Measurements from ENCODE around the gene SYCE3.

The SYCE3 gene

DNA sequence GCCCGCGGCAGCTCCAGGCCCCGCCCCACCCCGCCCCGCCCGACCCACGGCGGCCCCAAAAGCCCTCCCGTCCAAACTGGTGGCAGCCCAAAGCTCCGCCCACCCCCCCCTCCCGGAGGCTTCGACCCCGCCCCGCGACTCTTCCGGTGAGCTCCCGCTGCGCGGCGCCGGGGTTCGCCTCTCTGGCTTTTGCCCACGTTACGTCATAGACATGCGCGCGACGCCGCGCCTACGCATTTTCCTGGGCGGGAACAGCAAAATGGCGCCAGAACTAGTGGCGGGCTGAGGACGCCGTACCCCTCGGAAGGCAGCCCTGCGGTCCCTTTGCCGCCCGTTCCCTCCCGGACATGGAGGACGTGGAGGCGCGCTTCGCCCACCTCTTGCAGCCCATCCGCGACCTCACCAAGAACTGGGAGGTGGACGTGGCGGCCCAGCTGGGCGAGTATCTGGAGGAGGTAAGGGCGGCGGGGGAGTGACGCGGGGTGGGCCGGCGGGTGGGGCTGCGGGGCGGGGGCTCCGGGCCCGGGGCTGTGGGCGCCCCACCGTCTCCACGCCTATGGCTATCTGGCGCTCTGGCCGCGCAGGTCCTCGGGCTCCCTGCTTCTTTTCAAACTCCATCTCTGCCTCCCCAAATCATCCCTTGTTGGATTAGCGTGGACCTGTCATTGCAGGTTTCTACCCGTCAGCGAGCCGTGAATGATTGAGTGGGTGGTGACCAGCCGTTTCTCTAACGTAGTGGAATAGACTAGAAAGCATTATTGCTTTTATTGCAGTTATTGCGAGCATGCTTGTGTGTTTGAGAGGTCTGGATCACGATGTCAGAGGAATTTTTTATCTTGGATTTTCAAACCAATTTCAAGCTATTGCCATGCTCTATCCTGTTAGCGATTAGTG lies 54.5 kb downstream of the SYCE3 start, which contains the start of gene NCAPH2 (continued):
- TF ChIP-seq, protein P1, sequence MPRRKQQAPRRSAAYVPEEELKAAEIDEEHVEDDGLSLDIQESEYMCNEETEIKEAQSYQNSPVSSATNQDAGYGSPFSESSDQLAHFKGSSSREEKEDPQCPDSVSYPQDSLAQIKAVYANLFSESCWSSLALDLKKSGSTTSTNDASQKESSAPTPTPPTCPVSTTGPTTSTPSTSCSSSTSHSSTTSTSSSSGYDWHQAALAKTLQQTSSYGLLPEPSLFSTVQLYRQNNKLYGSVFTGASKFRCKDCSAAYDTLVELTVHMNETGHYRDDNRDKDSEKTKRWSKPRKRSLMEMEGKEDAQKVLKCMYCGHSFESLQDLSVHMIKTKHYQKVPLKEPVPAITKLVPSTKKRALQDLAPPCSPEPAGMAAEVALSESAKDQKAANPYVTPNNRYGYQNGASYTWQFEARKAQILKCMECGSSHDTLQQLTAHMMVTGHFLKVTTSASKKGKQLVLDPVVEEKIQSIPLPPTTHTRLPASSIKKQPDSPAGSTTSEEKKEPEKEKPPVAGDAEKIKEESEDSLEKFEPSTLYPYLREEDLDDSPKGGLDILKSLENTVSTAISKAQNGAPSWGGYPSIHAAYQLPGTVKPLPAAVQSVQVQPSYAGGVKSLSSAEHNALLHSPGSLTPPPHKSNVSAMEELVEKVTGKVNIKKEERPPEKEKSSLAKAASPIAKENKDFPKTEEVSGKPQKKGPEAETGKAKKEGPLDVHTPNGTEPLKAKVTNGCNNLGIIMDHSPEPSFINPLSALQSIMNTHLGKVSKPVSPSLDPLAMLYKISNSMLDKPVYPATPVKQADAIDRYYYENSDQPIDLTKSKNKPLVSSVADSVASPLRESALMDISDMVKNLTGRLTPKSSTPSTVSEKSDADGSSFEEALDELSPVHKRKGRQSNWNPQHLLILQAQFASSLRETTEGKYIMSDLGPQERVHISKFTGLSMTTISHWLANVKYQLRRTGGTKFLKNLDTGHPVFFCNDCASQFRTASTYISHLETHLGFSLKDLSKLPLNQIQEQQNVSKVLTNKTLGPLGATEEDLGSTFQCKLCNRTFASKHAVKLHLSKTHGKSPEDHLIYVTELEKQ (tag by site-specific recombination; IDR thresholded peaks at IDR 0.05; ENCODE audit: borderline replicate concordance) = peak; percentile 65; the same call in 1 of the 2 replicates
- TF ChIP-seq ZFHX2 (tag by site-specific recombination; conservative IDR thresholded peaks at IDR 0.05) = peak; percentile 98
- TF ChIP-seq, protein P2, sequence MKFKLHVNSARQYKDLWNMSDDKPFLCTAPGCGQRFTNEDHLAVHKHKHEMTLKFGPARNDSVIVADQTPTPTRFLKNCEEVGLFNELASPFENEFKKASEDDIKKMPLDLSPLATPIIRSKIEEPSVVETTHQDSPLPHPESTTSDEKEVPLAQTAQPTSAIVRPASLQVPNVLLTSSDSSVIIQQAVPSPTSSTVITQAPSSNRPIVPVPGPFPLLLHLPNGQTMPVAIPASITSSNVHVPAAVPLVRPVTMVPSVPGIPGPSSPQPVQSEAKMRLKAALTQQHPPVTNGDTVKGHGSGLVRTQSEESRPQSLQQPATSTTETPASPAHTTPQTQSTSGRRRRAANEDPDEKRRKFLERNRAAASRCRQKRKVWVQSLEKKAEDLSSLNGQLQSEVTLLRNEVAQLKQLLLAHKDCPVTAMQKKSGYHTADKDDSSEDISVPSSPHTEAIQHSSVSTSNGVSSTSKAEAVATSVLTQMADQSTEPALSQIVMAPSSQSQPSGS (tag by site-specific recombination; IDR thresholded peaks at IDR 0.05; ENCODE audit: low read depth) = peak; percentile 96
- TF ChIP-seq KLF8 (tag by site-specific recombination; IDR thresholded peaks at IDR 0.05) = peak; percentile 100
- TF ChIP-seq ZNF843 (tag by site-specific recombination; IDR thresholded peaks at IDR 0.05) = no peak
- TF ChIP-seq ZBTB48 (tag by site-specific recombination; IDR thresholded peaks at IDR 0.05) = peak; percentile 53
- TF ChIP-seq, protein P3, sequence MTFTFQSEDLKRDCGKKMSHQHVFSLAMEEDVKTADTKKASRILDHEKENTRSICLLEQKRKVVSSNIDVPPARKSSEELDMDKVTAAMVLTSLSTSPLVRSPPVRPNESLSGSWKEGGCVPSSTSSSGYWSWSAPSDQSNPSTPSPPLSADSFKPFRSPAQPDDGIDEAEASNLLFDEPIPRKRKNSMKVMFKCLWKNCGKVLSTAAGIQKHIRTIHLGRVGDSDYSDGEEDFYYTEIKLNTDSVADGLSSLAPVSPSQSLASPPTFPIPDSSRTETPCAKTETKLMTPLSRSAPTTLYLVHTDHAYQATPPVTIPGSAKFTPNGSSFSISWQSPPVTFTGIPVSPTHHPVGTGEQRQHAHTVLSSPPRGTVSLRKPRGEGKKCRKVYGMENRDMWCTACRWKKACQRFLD (tag by site-specific recombination; IDR thresholded peaks at IDR 0.05) = no peak
- TF ChIP-seq ZNF792 (tag by site-specific recombination; IDR thresholded peaks at IDR 0.05) = no peak
- TF ChIP-seq, protein P4, sequence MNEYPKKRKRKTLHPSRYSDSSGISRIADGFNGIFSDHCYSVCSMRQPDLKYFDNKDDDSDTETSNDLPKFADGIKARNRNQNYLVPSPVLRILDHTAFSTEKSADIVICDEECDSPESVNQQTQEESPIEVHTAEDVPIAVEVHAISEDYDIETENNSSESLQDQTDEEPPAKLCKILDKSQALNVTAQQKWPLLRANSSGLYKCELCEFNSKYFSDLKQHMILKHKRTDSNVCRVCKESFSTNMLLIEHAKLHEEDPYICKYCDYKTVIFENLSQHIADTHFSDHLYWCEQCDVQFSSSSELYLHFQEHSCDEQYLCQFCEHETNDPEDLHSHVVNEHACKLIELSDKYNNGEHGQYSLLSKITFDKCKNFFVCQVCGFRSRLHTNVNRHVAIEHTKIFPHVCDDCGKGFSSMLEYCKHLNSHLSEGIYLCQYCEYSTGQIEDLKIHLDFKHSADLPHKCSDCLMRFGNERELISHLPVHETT (tag by site-specific recombination; IDR thresholded peaks at IDR 0.05) = peak; percentile 86
- TF ChIP-seq ZNF366 (tag by site-specific recombination; conservative IDR thresholded peaks at IDR 0.05) = no peak
- TF ChIP-seq, protein P5, sequence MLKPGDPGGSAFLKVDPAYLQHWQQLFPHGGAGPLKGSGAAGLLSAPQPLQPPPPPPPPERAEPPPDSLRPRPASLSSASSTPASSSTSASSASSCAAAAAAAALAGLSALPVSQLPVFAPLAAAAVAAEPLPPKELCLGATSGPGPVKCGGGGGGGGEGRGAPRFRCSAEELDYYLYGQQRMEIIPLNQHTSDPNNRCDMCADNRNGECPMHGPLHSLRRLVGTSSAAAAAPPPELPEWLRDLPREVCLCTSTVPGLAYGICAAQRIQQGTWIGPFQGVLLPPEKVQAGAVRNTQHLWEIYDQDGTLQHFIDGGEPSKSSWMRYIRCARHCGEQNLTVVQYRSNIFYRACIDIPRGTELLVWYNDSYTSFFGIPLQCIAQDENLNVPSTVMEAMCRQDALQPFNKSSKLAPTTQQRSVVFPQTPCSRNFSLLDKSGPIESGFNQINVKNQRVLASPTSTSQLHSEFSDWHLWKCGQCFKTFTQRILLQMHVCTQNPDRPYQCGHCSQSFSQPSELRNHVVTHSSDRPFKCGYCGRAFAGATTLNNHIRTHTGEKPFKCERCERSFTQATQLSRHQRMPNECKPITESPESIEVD (tag by site-specific recombination; IDR thresholded peaks at IDR 0.05) = no peak
- TF ChIP-seq ZNF335 (tag by site-specific recombination; conservative IDR thresholded peaks at IDR 0.05) = peak; percentile 72
- TF ChIP-seq ZNF239 (tag by site-specific recombination; IDR thresholded peaks at IDR 0.05) = 0 out of 2 replicates have a peak, but pooled peaks have one; percentile 60
- TF ChIP-seq ZNF76 (tag by site-specific recombination; IDR thresholded peaks at IDR 0.05; ENCODE audit: borderline replicate concordance, low read depth) = peak; percentile 73
- TF ChIP-seq YY1 (tag by site-specific recombination; IDR thresholded peaks at IDR 0.05) = peak; percentile 97
- TF ChIP-seq ZNF354C (tag by site-specific recombination; IDR thresholded peaks at IDR 0.05; ENCODE audit: borderline replicate concordance, low read depth) = no peak
- TF ChIP-seq, protein P6, sequence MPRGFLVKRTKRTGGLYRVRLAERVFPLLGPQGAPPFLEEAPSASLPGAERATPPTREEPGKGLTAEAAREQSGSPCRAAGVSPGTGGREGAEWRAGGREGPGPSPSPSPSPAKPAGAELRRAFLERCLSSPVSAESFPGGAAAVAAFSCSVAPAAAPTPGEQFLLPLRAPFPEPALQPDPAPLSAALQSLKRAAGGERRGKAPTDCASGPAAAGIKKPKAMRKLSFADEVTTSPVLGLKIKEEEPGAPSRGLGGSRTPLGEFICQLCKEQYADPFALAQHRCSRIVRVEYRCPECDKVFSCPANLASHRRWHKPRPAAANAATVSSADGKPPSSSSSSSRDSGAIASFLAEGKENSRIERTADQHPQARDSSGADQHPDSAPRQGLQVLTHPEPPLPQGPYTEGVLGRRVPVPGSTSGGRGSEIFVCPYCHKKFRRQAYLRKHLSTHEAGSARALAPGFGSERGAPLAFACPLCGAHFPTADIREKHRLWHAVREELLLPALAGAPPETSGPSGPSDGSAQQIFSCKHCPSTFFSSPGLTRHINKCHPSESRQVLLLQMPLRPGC (tag by site-specific recombination; IDR thresholded peaks at IDR 0.05) = peak; percentile 92
- no peak for TF ChIP-seq RBAK (tag by site-specific recombination; IDR thresholded peaks at IDR 0.05)
- TF ChIP-seq ZNF341 (tag by site-specific recombination; IDR thresholded peaks at IDR 0.05; ENCODE audit: low read depth) = peak; percentile 83
- peak; percentile 54 for TF ChIP-seq GLIS1 (tag by site-specific recombination; IDR thresholded peaks at IDR 0.05)
- TF ChIP-seq, protein P7, sequence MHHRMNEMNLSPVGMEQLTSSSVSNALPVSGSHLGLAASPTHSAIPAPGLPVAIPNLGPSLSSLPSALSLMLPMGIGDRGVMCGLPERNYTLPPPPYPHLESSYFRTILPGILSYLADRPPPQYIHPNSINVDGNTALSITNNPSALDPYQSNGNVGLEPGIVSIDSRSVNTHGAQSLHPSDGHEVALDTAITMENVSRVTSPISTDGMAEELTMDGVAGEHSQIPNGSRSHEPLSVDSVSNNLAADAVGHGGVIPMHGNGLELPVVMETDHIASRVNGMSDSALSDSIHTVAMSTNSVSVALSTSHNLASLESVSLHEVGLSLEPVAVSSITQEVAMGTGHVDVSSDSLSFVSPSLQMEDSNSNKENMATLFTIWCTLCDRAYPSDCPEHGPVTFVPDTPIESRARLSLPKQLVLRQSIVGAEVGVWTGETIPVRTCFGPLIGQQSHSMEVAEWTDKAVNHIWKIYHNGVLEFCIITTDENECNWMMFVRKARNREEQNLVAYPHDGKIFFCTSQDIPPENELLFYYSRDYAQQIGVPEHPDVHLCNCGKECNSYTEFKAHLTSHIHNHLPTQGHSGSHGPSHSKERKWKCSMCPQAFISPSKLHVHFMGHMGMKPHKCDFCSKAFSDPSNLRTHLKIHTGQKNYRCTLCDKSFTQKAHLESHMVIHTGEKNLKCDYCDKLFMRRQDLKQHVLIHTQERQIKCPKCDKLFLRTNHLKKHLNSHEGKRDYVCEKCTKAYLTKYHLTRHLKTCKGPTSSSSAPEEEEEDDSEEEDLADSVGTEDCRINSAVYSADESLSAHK (tag by site-specific recombination; IDR thresholded peaks at IDR 0.05) = peak; percentile 27; the same call in 1 of the 2 replicates
- TF ChIP-seq, protein P8, sequence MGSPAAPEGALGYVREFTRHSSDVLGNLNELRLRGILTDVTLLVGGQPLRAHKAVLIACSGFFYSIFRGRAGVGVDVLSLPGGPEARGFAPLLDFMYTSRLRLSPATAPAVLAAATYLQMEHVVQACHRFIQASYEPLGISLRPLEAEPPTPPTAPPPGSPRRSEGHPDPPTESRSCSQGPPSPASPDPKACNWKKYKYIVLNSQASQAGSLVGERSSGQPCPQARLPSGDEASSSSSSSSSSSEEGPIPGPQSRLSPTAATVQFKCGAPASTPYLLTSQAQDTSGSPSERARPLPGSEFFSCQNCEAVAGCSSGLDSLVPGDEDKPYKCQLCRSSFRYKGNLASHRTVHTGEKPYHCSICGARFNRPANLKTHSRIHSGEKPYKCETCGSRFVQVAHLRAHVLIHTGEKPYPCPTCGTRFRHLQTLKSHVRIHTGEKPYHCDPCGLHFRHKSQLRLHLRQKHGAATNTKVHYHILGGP (tag by site-specific recombination; IDR thresholded peaks at IDR 0.05) = peak; percentile 55; the same call in 1 of the 2 replicates
- no peak for TF ChIP-seq GFI1B (tag by site-specific recombination; IDR thresholded peaks at IDR 0.05)
